Measurements from ENCODE around the gene RHBDL2.
"Not testable (repeated sequence)": the region's sequence is repeated elsewhere in the genome, so short reads cannot be mapped to it uniquely, and the experiment has no call there.

RHBDL2 gene

DNA sequence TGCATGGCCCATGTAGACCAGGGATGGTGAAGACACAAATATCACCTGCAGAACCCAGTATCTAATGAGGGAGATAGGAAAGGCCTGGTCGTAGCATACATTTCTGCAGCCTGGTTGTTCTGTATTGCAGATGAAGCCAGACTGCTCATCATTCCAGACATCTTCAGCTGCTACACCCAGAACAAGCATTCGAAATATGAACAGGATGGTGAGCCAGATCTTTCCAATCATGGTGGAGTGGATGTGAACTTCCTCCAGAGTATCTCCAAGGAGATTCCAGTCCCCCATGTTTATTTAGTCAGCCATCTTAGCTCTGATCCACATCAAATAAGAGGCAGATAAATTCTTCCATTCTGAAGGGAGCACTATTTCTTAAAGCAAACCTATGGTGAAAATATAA, 65.8 kb downstream of the RHBDL2 start:
- no peak for DNase-seq (ENCODE audit: low spot score)

DNA sequence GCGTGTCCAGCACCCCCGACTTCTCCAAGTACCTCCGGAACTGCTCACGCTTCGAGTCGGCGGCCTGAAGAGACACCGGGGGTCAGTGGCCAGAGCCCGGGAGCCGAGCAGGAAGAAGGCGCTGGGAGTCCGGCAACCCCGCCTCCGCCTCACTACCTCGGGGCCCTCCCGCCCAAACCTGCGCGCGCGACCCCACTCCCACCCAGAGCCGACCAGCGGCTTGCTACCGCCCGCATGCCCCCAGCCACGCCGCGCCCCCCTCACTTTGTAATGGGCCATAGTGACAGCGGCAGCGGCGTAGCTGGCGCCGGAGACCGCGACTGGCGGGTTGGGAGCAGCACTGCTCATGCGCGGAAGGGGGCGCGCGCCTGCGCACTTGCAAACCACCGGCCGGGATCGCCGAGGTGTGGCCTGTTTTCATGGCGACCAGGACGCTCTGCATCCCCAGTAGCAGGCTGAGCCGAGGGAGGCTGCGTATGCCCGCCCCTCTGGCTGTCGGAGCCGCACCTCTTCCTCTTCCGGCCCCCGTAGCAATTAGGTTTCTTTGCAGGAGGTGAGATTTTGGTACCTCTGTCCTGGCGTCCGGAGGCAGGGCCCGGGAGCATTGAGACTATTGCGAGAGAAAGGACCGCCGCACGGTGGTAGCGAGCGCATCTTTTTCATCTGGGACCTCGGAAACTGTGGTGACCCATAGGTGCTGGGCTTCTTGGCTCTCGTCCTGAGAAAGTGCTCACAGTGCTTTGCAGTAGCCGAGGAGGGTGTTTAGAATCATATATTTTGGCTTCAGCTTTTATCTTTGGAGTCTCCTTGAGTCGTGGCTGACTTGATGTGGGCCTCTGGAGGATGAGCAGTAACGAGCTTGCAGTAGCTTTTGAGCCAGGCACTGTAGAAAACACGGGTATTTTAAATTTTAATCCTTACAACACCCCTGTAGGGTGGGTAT, 68.3 kb downstream of the RHBDL2 start, which contains the start of gene MYCBP:
TSS of gene MYCBP (minus strand) at position 322 of the 943 bp plus-strand sequence. CDS start at position 279, 43 bp downstream.
- DNase-seq (ENCODE audit: low spot score): peak; percentile 89

DNA sequence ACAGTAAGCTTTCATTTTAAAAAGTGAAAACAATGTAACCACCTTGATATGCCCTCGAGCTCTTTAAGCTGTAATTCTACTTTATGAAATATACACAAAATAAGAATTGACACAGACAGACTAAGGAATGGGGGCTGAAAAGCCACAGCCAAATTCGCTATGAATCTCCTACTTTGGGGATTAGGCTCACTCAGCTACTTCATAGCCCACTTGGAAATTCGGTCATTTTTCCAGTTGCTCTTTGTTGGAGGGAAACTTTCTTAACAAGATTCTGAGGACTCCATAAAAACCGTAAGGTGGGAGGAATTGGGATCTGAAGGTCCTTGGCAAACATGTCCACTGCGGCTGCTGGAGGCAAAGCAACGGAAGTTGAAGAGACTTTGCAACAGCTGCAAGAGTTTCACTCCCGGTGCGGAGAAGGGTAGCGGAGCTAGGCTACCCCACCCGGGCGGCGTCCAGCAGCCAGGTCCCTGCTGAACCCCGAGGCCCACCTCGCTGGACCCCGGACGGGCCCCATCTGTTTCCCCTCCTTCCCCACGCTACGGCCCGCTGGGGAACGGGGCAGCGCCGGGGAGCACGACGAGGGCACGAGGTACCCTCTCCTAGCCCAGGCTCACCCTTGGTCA, 69.1 kb downstream of the RHBDL2 start:
- DNase-seq (ENCODE audit: low spot score): no peak

DNA sequence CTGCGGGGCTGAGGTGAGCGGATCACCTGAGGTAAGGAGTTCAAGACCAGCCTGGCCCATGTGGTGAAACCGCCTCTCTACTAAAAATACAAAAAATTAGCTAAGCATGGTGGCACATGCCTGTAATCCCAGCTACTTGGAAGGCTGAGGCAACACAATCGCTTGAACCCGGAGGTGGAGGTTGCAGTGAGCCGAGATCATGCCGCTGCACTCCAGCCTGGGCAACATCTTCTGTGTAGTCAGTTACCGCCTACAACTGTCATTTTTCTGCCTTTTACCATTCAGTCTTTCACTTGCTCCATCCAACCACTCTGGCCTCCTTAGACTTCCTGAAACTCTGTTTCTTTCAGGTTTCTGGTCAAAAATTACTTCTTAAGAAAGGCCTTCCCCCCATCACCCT, 70.6 kb downstream of the RHBDL2 start:
- DNase-seq (ENCODE audit: low spot score): no peak

DNA sequence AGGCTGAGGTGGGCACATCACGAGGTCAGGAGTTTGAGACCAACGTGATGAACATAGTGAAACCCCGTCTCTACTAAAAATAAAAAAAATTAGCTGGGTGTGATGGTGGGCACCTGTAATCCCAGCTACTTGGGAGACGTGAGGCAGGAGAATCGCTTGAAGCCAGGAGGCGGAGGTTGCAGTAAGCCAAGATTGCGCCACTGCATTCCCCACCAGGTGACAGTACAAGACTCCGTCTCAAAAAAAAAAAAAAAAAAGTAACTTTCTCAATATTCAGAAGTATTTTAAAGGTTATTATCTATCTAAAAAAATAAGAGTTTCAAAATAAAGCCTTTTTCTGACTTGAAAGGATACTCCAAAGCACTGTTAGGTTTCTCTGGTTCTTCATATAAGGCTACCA, 74.4 kb downstream of the RHBDL2 start:
- no peak for DNase-seq (ENCODE audit: low spot score)

DNA sequence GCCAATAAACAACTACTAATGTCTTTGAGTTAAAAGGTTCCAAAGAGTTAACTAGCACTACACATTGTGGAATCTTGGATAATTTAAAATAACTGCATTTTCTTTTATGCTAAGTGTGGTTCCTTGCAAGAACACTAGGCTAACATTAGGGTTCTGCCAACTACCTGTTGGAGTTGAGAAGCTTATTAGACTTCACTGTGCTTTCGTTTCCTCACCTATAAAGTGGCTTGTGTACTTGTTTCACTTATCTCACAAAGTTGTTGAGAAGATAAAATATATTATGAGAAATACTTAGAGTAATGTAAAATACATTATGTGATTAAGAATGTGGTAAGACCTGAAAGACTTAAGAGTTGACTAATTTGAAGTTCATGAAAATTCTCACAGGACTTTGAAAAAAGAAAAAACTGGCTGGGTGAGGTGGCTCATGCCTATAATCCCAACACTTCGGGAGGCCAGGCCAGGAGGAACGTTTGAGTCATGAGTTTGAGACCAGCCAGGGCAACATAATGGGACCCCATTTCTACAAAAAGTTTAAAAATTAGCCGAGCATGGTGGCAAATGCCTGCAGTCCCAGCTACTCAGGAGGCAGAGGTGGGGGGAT, 76.4 kb downstream of the RHBDL2 start:
- no peak for DNase-seq (ENCODE audit: low spot score)

DNA sequence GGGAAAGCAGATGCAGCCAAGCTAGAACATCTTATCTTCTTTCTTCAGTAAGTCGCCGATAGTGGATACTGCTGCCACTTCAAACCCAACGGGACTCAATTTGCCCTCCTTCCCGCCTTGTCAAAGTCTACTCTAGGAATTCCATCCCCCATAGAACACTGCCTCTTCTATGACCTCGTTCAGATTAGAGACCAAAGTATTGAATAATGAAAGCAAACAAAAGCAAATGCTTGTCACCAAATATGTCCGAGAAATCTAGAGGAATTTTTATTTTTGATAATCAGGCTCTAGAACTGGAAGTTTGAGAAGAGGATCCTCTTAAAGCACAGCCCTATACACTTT, 81.2 kb downstream of the RHBDL2 start:
- DNase-seq (ENCODE audit: low spot score): no peak

DNA sequence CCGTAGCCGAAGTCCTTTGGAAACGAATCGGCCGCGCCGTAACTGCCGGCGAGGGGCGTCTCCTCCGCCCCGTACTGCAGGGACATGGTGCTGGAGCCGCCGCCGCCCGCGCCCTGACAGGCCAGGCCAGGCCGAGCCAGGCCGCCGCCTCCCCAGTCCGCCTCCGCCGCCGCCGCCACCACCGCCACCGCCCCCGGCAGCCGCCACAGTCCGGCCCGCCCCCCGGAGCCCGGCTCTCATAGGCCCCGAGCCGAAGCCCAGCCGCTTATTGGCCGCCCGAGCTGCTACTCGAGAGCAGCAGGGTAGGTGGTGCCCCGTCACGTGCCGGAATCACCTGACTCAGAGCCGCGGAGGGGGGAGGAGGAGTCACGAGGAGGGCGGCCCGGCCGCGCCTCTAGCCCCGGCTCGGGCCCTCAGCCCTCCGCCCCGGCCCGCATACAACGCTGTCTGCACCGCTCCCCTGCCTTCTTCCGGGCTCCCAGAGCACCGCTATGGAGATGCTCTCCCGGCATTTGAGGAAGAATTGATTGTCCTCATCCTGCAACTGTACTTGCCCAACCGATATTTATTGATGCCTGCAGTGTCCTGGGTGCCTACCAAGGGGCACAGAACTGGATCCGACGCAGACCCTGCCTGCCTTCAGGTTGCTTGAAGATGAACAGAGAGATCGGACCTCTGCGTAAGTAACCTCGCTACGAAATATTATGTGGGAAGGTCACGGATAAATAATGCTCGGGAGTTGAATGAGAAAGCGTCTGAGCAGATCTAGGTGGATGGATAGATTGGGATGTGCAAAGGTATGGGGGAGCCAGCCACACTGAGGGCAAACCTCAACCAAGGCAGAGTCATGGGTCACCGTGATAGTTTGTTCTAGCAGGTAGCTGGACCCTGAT, 81.8 kb downstream of the RHBDL2 start, which contains the start of gene RRAGC:
TSS of gene RRAGC (minus strand) at position 212 of the 893 bp plus-strand sequence. CDS start at position 86, 126 bp downstream.
- peak; percentile 93 for DNase-seq (ENCODE audit: low spot score)

DNA sequence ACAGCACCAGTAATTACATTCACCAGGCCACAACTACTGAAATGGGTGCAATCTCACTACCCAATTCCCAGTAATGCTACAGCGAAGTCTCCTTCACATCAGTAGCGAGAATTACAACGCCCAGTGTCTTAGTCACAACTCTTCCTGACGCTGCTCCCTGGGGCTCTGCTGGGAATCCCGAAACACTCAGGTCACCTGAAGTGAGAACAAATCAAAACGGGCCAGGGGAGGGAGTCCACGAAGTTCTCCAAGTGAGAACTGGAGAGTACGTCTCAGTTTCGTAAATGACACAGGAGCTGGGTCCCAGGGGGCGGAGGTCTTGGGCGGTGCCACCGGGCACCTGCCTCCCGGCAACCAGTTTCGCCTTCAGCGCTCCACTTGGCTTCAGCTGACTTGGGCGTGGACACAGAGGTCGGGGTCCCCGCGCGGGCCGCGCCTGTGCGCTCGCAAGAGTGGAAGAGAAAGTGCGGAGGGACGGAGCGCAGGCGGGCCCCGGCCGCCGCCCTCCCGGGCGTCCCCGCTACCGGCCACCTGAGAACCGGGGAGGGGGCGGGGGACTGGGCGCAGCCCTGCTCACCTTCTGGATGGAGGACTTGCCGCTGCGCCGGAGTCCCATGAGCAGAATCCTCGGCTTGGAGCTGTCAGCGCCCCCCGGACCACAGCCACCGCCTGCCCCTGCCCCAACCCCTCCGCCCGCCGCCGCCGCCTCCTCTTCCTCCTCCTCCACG, 82.6 kb downstream of the RHBDL2 start:
- no peak for DNase-seq (ENCODE audit: low spot score)

DNA sequence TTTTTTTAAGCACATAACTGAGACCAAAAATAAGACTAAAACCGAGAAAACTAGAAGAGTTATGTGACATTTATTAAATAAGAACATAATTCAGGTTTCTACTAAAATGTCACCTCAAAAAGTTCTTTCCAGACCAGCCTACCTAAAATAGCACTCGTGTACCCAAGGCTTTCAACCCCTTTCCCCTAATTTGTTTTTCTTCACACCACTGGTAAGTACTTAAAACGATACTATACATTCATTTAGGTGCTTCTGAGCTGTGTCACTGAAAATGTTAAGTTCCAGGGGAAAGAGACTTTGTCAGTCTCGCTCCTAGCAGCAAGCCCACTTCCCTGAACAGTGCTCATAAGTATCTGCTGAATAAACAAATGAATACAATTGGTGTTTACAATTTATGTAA, 88.8 kb downstream of the RHBDL2 start:
- no peak for DNase-seq (ENCODE audit: low spot score)

DNA sequence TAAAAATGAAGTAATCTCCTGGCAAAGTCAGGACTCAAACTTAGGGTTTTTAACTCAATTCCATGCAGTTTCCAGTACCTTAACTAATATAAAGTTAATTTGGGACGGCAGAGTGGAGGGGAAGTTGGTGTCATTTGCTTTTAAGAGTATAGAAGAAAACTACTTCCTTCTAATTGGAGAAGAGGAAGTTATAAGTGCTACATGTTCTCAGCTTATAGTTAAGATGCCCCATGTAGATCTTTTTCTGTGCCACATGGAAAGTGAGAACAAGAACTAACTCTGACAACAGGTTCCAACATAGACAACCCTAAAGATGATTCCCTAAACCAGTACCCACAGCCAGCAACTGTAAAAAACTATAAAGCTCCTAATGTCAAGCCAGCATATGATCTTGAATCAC, 93.6 kb downstream of the RHBDL2 start:
- DNase-seq (ENCODE audit: low spot score): no peak

DNA sequence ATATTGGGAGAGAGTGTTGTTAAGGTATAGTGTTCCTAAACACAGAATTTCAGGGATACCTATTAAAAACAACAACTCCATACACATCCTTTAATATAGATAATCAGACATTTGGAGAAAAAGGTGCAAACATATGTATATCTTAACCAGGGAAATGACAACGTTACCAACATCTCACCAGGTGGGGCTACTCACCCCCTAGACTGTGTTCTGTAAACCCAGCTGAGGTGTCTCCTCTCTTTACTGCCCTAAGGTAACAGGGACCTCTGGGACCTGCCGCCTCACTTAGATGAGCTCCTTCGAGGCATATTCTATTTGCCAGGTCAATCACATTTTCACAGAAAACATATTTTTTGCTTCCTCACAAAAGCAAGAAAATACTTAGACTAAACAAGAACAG, 95.4 kb downstream of the RHBDL2 start:
- no peak for DNase-seq (ENCODE audit: low spot score)

DNA sequence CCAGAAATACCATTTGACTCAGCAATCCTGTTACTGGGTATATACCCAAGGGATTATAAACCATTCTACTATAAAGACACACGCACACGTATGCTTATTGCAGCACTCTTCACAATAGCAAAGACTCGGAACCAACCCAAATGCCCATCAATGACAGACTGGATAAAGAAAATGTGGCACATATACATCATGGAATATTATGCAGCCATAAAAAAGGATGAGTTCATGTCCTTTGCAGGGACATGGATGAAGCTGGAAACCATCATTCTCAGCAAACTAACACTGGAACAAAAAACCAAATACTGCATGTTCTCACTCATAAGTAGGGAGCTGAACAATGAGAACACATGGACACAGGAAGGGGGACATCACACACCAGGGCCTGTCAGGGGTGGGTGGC, 96.5 kb downstream of the RHBDL2 start:
- not testable (repeated sequence) for DNase-seq (ENCODE audit: low spot score)

DNA sequence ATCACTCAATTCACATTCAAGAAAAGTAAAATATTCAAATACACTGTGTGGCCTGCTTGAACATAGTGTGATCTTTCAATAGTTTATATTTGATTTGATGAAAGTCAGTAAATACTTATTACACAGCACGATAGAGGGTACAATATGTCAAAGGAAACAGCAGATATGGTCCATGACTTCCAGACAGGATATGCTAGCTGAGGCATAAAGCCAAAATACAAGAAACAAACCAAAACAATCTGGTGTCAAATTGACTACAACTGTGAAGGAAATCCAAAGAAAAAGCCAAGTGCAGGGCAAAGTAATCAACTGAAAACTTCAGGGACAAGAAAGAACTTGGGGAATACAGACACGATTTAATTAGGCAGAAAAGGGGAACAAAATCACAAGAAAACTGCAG, 101.3 kb downstream of the RHBDL2 start:
- DNase-seq (ENCODE audit: low spot score): no peak

DNA sequence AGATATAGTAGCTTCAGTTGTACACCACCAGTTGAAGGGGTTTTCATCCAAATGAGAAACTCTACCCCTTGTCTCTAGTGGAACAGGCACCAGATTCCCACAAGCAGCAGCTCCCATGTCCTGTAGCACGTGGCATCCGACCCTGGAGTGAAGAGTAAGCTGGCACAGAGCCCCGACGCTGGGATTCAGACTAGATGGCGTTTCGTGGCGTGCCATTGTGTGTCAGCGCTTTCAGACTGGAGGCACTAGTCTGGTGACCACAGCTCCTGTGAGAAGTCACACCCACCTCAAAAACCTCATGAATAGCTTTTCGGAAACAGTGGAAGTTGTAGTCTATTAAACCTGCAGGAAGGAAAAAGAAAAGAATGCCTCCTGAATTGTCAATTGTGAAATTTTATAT, 102.3 kb downstream of the RHBDL2 start:
- peak; percentile 64 for DNase-seq (ENCODE audit: low spot score)

DNA sequence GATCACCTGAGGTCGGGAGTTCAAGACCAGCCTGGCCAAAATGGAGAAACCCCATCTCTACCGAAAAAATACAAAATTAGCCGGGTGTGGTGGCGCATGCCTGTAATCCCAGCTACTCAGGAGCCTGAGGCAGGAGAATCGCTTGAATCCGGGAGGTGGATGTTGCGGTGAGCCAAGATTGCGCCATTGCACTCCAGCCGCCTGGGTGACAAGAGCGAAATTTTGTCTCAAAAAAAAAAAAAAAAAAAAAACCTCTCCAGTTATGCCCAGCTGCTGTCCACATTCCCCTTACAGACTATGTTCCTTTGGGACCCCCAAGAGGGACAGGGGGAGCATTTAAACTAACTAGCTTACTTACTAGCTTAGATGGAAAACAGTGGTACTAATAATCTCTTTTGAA, 105.3 kb downstream of the RHBDL2 start:
- not testable (repeated sequence) for DNase-seq (ENCODE audit: low spot score)
